ENCODE results near the gene PDIA5. TPM values are rescaled to one million over a fixed set of nuclear protein-coding genes. Genes with fewer than 3 reads are reported as not detected.

Gene PDIA5
- total RNA-seq, 1 experiment from 2014 or later, result 24.3 TPM

DNA sequence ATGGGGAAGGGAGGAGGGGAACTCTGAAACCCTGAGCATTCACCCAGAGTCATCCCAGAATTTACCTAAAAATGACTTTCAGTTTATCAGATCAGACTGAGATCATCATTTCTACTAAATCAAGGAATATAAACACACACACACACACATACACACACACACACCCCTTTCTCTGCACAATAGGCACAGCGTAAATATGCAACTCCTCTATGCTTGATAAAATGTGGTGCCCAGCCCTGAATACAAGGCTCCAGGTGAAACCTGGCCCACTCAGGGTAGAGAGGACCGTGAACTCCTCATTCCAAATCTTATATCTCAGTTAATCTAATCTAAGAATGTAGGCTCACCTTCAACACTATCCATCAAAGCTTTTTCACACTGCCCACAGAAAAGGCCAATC lies 103.1 kb downstream of the PDIA5 start:
- Mint-ChIP-seq H3K36me3 (ENCODE audit: insufficient read depth in 1 of 3, low read depth in 3 of 3) (peaks cover 21 to 23% (median 23%) of the 10 kb centered on the region in 3 experiments), H3K9me3 (peaks cover 8 to 9% of the 10 kb centered on the region in 2 experiments), H3K4me1 (peaks cover 9 to 11% of the 10 kb centered on the region in 2 experiments), H3K27ac (peak overlapping the region in 2 of 3 experiments; percentile 20 to 59; a peak in 5 of 7 replicates), H3K4me3 (no peak overlapping the region), H3K27me3 (ENCODE audit: low read depth) (no peaks in the 10 kb centered on the region)
- no CpG with 5 or more reads among the region's 2 CpGs for WGBS (ENCODE audit: extremely low coverage, insufficient read length, low lambda C conversion rate)
- Histone ChIP-seq H4K20me1 (ENCODE audit: control insufficient read depth, insufficient read depth, insufficient read length) (no peaks in the 10 kb centered on the region), H3T11ph (ENCODE audit: low read length) (no peak overlapping the region), H3K9ac (ENCODE audit: extremely low read depth, insufficient read length, low read length) (no peak overlapping the region), H3K14ac (ENCODE audit: insufficient read depth, low read length) (no peak overlapping the region), H2BK5ac (ENCODE audit: insufficient read length, low read length) (no peak overlapping the region), H3K23me2 (ENCODE audit: insufficient read length, low read depth, low read length, poor library complexity, severe bottlenecking) (no peaks in the 10 kb centered on the region), H3K9me3 (ENCODE audit: control insufficient read depth, low read depth, low read length) (no peaks in the 10 kb centered on the region), H2BK12ac (ENCODE audit: insufficient read length, low read depth, low read length) (no peak overlapping the region), H4K5ac (ENCODE audit: insufficient read length, low read depth, low read length) (no peak overlapping the region), H3K4me1 (ENCODE audit: insufficient read depth, low read length) (no peaks in the 10 kb centered on the region), H3K79me1 (ENCODE audit: insufficient read depth, low read depth, low read length, poor library complexity, severe bottlenecking) (no peaks in the 10 kb centered on the region), H2AFZ (ENCODE audit: low read length) (no peak overlapping the region), H3K27me3 (ENCODE audit: insufficient read depth, low read length) (no peaks in the 10 kb centered on the region), H2BK120ac (ENCODE audit: low read depth, low read length, poor library complexity, severe bottlenecking) (no peak overlapping the region), H3K56ac (ENCODE audit: insufficient read length, low read depth, low read length) (no peak overlapping the region), H3K23ac (ENCODE audit: insufficient read length, low read depth, low read length) (no peak overlapping the region), H4K8ac (replicated peaks; ENCODE audit: insufficient read length, low read depth, low read length) (no peak overlapping the region), H3K4me2 (ENCODE audit: insufficient read depth, insufficient read length, low read length) (no peak overlapping the region), H2AK5ac (ENCODE audit: insufficient read length, low read length) (no peak overlapping the region), H2BK15ac (ENCODE audit: low read depth, low read length) (no peak overlapping the region), H3K4ac (ENCODE audit: low read depth, low read length) (no peak overlapping the region), H2BK20ac (ENCODE audit: low read depth, low read length, poor library complexity, severe bottlenecking) (no peak overlapping the region), H4K91ac (ENCODE audit: insufficient read length, low read depth, low read length) (no peak overlapping the region), H3K27ac (ENCODE audit: insufficient read length, low read depth, low read length) (no peak overlapping the region), H3K18ac (ENCODE audit: insufficient read length, low read depth, low read length) (no peak overlapping the region), H3K79me2 (ENCODE audit: insufficient read depth, low read length) (no peaks in the 10 kb centered on the region)
- TF ChIP-seq, protein P1, sequence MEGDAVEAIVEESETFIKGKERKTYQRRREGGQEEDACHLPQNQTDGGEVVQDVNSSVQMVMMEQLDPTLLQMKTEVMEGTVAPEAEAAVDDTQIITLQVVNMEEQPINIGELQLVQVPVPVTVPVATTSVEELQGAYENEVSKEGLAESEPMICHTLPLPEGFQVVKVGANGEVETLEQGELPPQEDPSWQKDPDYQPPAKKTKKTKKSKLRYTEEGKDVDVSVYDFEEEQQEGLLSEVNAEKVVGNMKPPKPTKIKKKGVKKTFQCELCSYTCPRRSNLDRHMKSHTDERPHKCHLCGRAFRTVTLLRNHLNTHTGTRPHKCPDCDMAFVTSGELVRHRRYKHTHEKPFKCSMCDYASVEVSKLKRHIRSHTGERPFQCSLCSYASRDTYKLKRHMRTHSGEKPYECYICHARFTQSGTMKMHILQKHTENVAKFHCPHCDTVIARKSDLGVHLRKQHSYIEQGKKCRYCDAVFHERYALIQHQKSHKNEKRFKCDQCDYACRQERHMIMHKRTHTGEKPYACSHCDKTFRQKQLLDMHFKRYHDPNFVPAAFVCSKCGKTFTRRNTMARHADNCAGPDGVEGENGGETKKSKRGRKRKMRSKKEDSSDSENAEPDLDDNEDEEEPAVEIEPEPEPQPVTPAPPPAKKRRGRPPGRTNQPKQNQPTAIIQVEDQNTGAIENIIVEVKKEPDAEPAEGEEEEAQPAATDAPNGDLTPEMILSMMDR (conservative IDR thresholded peaks at IDR 0.05), result no peak
- DNase-seq, result no peak

All from H9 (cell line).